IMR-90 (cell line): ENCODE measurements around the gene CTCFL.

Source experiments
- CTCF ChIP-seq: conservative IDR thresholded peaks from 2 replicates; pipeline ENCODE4 v1.5.1; 2012; ENCODE audit warnings: mild to moderate bottlenecking, low read depth, low read length, improper control_type of control experiment
- NFE2L2 ChIP-seq: fragments of 150-350 bp; IDR thresholded peaks from 2 replicates; pipeline ENCODE4 v1.6.1; 2016; ENCODE audit warnings: low read depth, mild to moderate bottlenecking, low read length
- USF2 ChIP-seq: fragments of 150-350 bp; IDR thresholded peaks from 2 replicates; pipeline ENCODE4 v1.6.1; 2017; ENCODE audit warnings: mild to moderate bottlenecking, antibody characterized with exemption, low read length, low read depth

GRCh38 chr20:57474205-57474604 lies 50.7 kb downstream of the CTCFL start:
- TF ChIP-seq NFE2L2 = no peak
- TF ChIP-seq CTCF = no peak
- TF ChIP-seq USF2 = no peak
